GM23338 (cell line): Measurements from ENCODE around the gene SERP2.

Experiments
- CREB1 ChIP-seq: fragments of 250-450 bp; sonication (Bioruptor Pico); IDR thresholded peaks from 2 replicates; pipeline ENCODE4 v1.5.0; 2020; ENCODE audit warnings: low read depth, mild to moderate bottlenecking, moderate library complexity
- CTCF ChIP-seq, 2 experiments: fragments of 200-600 bp in 1 of 2; sonication (generic) in 1 of 2; conservative IDR thresholded peaks; 2 replicates each; pipeline versions ENCODE4 v1.5.1 to v1.6.1; 2016 to 2017; ENCODE audit warnings: antibody characterized with exemption in 2 of 2, low read depth in 2 of 2, mild to moderate bottlenecking in 2 of 2, moderate library complexity in 1 of 2
- EZH2 ChIP-seq: fragments of 200-600 bp; sonication (generic); IDR thresholded peaks from one replicate; pipeline ENCODE4 v1.8.0; 2017; ENCODE audit warnings: antibody characterized with exemption, mild to moderate bottlenecking, low read depth; ENCODE audit not compliant: unreplicated experiment
- EZH2phosphoT487 ChIP-seq: fragments of 200-600 bp; sonication (generic); IDR thresholded peaks from one replicate; pipeline ENCODE4 v1.8.1; 2018; ENCODE audit warnings: antibody characterized with exemption; ENCODE audit not compliant: unreplicated experiment
- JUNB ChIP-seq: IDR thresholded peaks from one replicate; pipeline ENCODE4 v1.6.1; 2016; ENCODE audit warnings: antibody characterized with exemption; ENCODE audit not compliant: unreplicated experiment
- NANOG ChIP-seq: IDR thresholded peaks from 2 replicates; pipeline ENCODE4 v1.6.1; 2016; ENCODE audit warnings: antibody characterized with exemption, borderline replicate concordance
- POLR2AphosphoS5 ChIP-seq: IDR thresholded peaks from 2 replicates; pipeline ENCODE4 v1.6.1; 2016; ENCODE audit warnings: antibody characterized with exemption, low read depth
- REST ChIP-seq: IDR thresholded peaks from one replicate; pipeline ENCODE4 v1.6.1; 2018; ENCODE audit warnings: antibody characterized with exemption; ENCODE audit not compliant: unreplicated experiment
- STAT1 ChIP-seq: IDR thresholded peaks from one replicate; pipeline ENCODE4 v1.6.1; 2016; ENCODE audit warnings: antibody characterized with exemption; ENCODE audit not compliant: unreplicated experiment
- ZNF114 ChIP-seq: fragments of 250-450 bp; sonication (Bioruptor Pico); IDR thresholded peaks from 2 replicates; pipeline ENCODE4 v1.5.0; 2020; ENCODE audit warnings: mild to moderate bottlenecking, moderate library complexity
- ZNF331 ChIP-seq: fragments of 250-450 bp; sonication (Bioruptor Pico); IDR thresholded peaks from 2 replicates; pipeline ENCODE4 v1.5.0; 2020; ENCODE audit warnings: low read depth, mild to moderate bottlenecking, moderate library complexity
- ZNF462 ChIP-seq: fragments of 250-450 bp; sonication (Bioruptor Pico); IDR thresholded peaks from 2 replicates; pipeline ENCODE4 v1.5.0; 2020; ENCODE audit warnings: mild to moderate bottlenecking, moderate library complexity
- TF ChIP-seq, protein P1 (sequence below): IDR thresholded peaks from 2 replicates; pipeline ENCODE4 v1.6.1; 2016; ENCODE audit warnings: antibody characterized with exemption

DNA sequence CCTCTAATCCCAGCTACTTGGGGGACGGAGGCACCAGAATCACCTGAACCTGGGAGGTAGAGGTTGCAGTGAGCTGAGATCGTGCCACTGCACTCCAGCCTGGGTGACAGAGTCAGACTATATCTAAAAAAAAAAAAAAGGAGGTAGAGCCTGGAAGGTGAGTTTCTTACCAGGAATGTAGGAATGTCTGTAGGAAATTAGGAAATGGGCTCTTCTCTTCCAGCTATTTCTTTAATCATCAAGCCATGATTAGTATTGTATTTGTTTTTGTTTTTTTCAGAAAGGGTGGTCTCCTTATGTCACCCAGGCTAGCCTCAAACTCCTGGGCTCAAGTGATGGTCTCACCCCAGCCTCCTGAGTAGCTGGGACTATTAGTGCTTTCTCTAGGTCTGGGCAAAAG lies 26.3 kb upstream of the SERP2 start:
- TF ChIP-seq EZH2 (no peak), CTCF (conservative IDR thresholded peaks at IDR 0.05; ENCODE audit: low read depth in 2 of 2) (no peak), EZH2phosphoT487 (no peak), REST (no peak), POLR2AphosphoS5 (no peak), CREB1 (no peak), ZNF114 (CRISPR knock-in tag) (no peak), STAT1 (no peak), JUNB (no peak), ZNF462 (no peak), NANOG (no peak), ZNF331 (CRISPR knock-in tag) (no peak)
- TF ChIP-seq, protein P1, sequence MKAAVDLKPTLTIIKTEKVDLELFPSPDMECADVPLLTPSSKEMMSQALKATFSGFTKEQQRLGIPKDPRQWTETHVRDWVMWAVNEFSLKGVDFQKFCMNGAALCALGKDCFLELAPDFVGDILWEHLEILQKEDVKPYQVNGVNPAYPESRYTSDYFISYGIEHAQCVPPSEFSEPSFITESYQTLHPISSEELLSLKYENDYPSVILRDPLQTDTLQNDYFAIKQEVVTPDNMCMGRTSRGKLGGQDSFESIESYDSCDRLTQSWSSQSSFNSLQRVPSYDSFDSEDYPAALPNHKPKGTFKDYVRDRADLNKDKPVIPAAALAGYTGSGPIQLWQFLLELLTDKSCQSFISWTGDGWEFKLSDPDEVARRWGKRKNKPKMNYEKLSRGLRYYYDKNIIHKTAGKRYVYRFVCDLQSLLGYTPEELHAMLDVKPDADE, result no peak
